Measurements from ENCODE around the gene RALB. TPM values are rescaled to one million over a fixed set of nuclear protein-coding genes. Genes with fewer than 3 reads are reported as not detected.
A peak's percentile ranks its signal among the peaks of the same experiment; 100 is the strongest.

RALB gene
- total and polyA plus RNA-seq, 7 experiments from 2014 or later: 8.7 to 119 (median 25.9) TPM

GRCh38 chr2:120294008-120294340, 41.3 kb downstream of the RALB start:
- intact Hi-C loops (cut with micrococcal nuclease): loop anchor here in 1 of 2 donors (5.0 kb wide), 1 partner anchor 117 kb away; no protein-coding TSS in a partner anchor
- DNase-seq (no peak), ATAC-seq (no peak)
- Mint-ChIP-seq H3K27ac (peak overlapping the region in 1 of 9 donors; percentile 64), H3K4me3 (peak overlapping the region in 1 of 10 donors; percentile 56), H3K4me1 (peaks cover 6 to 61% (median 7%) of the 10 kb centered on the region in 7 donors), H3K9me3 (no peaks in the 10 kb centered on the region), H3K36me3 (peaks cover 23 to 69% (median 59%) of the 10 kb centered on the region in 5 donors), H3K27me3 (no peaks in the 10 kb centered on the region)
- Histone ChIP-seq H3K27me3 (ENCODE audit: control insufficient read depth in 2 of 2, insufficient read depth in 2 of 2, low read length in 2 of 2) (no peaks in the 10 kb centered on the region), H3K4me3 (ENCODE audit: low read length) (no peak overlapping the region), H3K9me3 (ENCODE audit: control insufficient read depth in 2 of 3, low read length in 3 of 3) (no peaks in the 10 kb centered on the region), H3K4me1 (ENCODE audit: control insufficient read depth in 2 of 2, insufficient read depth in 2 of 2, low read length in 2 of 2) (peaks cover 0 to 4% of the 10 kb centered on the region in 2 donors), H3K27ac (ENCODE audit: low read depth, low read length) (no peak overlapping the region), H3K36me3 (ENCODE audit: control insufficient read depth in 2 of 3, insufficient read depth in 3 of 3, low read length in 3 of 3) (peaks cover 3 to 36% (median 9%) of the 10 kb centered on the region in 3 experiments)
- ChIA-PET POLR2A (no interaction called here), CTCF (no interaction called here)

GRCh38 chr2:120298173-120298835, 45.7 kb downstream of the RALB start:
- POLR2A ChIA-PET: interaction anchor here (0.5 to 0.8 kb wide), 2 partner anchors 9 to 200 kb away, joined by 3 read pairs; no protein-coding TSS in a partner anchor
- H3K9me3 ChIP-seq (ENCODE audit: control insufficient read depth in 2 of 3, low read length in 3 of 3): no peaks in the 10 kb centered on the region
- peaks cover 8 to 66% (median 37%) of the 10 kb centered on the region in 5 donors for H3K36me3 Mint-ChIP-seq

GRCh38 chr2:120299004-120299403, 46.4 kb downstream of the RALB start:
- H3K4me1 Mint-ChIP-seq: peaks cover 3 to 34% (median 13%) of the 10 kb centered on the region in 7 donors
- Histone ChIP-seq H3K4me1 (ENCODE audit: control insufficient read depth in 2 of 2, insufficient read depth in 2 of 2, low read length in 2 of 2) (peaks cover 0 to 3% of the 10 kb centered on the region in 2 donors), H3K4me3 (ENCODE audit: low read length) (no peak overlapping the region), H3K9me3 (ENCODE audit: control insufficient read depth in 2 of 3, low read length in 3 of 3) (no peaks in the 10 kb centered on the region), H3K27me3 (ENCODE audit: control insufficient read depth in 2 of 2, insufficient read depth in 2 of 2, low read length in 2 of 2) (no peaks in the 10 kb centered on the region), H3K36me3 (ENCODE audit: control insufficient read depth in 2 of 3, insufficient read depth in 3 of 3, low read length in 3 of 3) (peaks cover 3 to 12% (median 6%) of the 10 kb centered on the region in 3 experiments), H3K27ac (ENCODE audit: low read depth, low read length) (no peak overlapping the region)
- ChIA-PET CTCF (no interaction called here), POLR2A (interaction anchor here (0.5 kb wide), 1 partner anchor 201 kb away, joined by 3 read pairs; no protein-coding TSS in a partner anchor)
- no peaks in the 10 kb centered on the region for H3K27me3 Mint-ChIP-seq
- intact Hi-C loops (cut with micrococcal nuclease): no loop called here
- H3K4me3 Mint-ChIP-seq: no peak overlapping the region
- H3K36me3 Mint-ChIP-seq: peaks cover 8 to 63% (median 37%) of the 10 kb centered on the region in 5 donors
- DNase-seq: no peak
- no peak overlapping the region for H3K27ac Mint-ChIP-seq
- no peaks in the 10 kb centered on the region for H3K9me3 Mint-ChIP-seq
- no peak for ATAC-seq

More at GRCh38 chr2:120298173-120298835, 45.7 kb downstream of the RALB start:
- H3K27me3 ChIP-seq (ENCODE audit: control insufficient read depth in 2 of 2, insufficient read depth in 2 of 2, low read length in 2 of 2): no peaks in the 10 kb centered on the region
- Mint-ChIP-seq H3K4me1 (peaks cover 3 to 37% (median 9%) of the 10 kb centered on the region in 7 donors), H3K9me3 (no peaks in the 10 kb centered on the region), H3K27ac (no peak overlapping the region), H3K27me3 (no peaks in the 10 kb centered on the region), H3K4me3 (no peak overlapping the region)
- intact Hi-C loops (cut with micrococcal nuclease): no loop called here
- no peak overlapping the region for H3K27ac ChIP-seq (ENCODE audit: low read depth, low read length)
- ATAC-seq (no peak), DNase-seq (no peak)
- peaks cover 0 to 3% of the 10 kb centered on the region in 2 donors for H3K4me1 ChIP-seq (ENCODE audit: control insufficient read depth in 2 of 2, insufficient read depth in 2 of 2, low read length in 2 of 2)
- H3K4me3 ChIP-seq (ENCODE audit: low read length): no peak overlapping the region
- CTCF ChIA-PET: no interaction called here
- peaks cover 3 to 18% (median 6%) of the 10 kb centered on the region in 3 experiments for H3K36me3 ChIP-seq (ENCODE audit: control insufficient read depth in 2 of 3, insufficient read depth in 3 of 3, low read length in 3 of 3)

GRCh38 chr2:120299561-120299960, 46.9 kb downstream of the RALB start:
- ATAC-seq: no peak
- peaks cover 0 to 3% of the 10 kb centered on the region in 2 donors for H3K4me1 ChIP-seq (ENCODE audit: control insufficient read depth in 2 of 2, insufficient read depth in 2 of 2, low read length in 2 of 2)
- no peak overlapping the region for H3K4me3 Mint-ChIP-seq
- no peaks in the 10 kb centered on the region for H3K27me3 Mint-ChIP-seq
- intact Hi-C loops (cut with micrococcal nuclease): no loop called here
- H3K36me3 ChIP-seq (ENCODE audit: control insufficient read depth in 2 of 3, insufficient read depth in 3 of 3, low read length in 3 of 3): peaks cover 2 to 8% (median 3%) of the 10 kb centered on the region in 3 experiments
- H3K27ac Mint-ChIP-seq: no peak overlapping the region
- H3K36me3 Mint-ChIP-seq: peaks cover 8 to 58% (median 32%) of the 10 kb centered on the region in 5 donors
- H3K27me3 ChIP-seq (ENCODE audit: control insufficient read depth in 2 of 2, insufficient read depth in 2 of 2, low read length in 2 of 2): no peaks in the 10 kb centered on the region
- H3K9me3 Mint-ChIP-seq: no peaks in the 10 kb centered on the region
- H3K4me3 ChIP-seq (ENCODE audit: low read length): no peak overlapping the region
- H3K27ac ChIP-seq (ENCODE audit: low read depth, low read length): no peak overlapping the region
- ChIA-PET POLR2A (no interaction called here), CTCF (no interaction called here)
- no peak for DNase-seq
- no peaks in the 10 kb centered on the region for H3K9me3 ChIP-seq (ENCODE audit: control insufficient read depth in 2 of 3, low read length in 3 of 3)
- H3K4me1 Mint-ChIP-seq: peaks cover 3 to 33% (median 13%) of the 10 kb centered on the region in 7 donors

GRCh38 chr2:120300385-120300784, 47.7 kb downstream of the RALB start:
- no peak for ATAC-seq
- ChIA-PET POLR2A (no interaction called here), CTCF (interaction anchor here (0.6 kb wide), 1 partner anchor 462 kb away, joined by 3 read pairs; no protein-coding TSS in a partner anchor)
- no peak for DNase-seq
- H3K4me3 ChIP-seq (ENCODE audit: low read length): no peak overlapping the region
- Mint-ChIP-seq H3K27ac (no peak overlapping the region), H3K27me3 (no peaks in the 10 kb centered on the region), H3K36me3 (peaks cover 8 to 55% (median 31%) of the 10 kb centered on the region in 5 donors), H3K4me3 (no peak overlapping the region), H3K9me3 (no peaks in the 10 kb centered on the region), H3K4me1 (peaks cover 3 to 36% (median 13%) of the 10 kb centered on the region in 7 donors)
- no peaks in the 10 kb centered on the region for H3K27me3 ChIP-seq (ENCODE audit: control insufficient read depth in 2 of 2, insufficient read depth in 2 of 2, low read length in 2 of 2)
- H3K9me3 ChIP-seq (ENCODE audit: control insufficient read depth in 2 of 3, low read length in 3 of 3): no peaks in the 10 kb centered on the region
- no peak overlapping the region for H3K27ac ChIP-seq (ENCODE audit: low read depth, low read length)
- H3K36me3 ChIP-seq (ENCODE audit: control insufficient read depth in 2 of 3, insufficient read depth in 3 of 3, low read length in 3 of 3): peaks cover 0 to 5% (median 0%) of the 10 kb centered on the region in 3 experiments
- intact Hi-C loops (cut with micrococcal nuclease): no loop called here
- peaks cover 0 to 3% of the 10 kb centered on the region in 2 donors for H3K4me1 ChIP-seq (ENCODE audit: control insufficient read depth in 2 of 2, insufficient read depth in 2 of 2, low read length in 2 of 2)

GRCh38 chr2:120301284-120301683, 48.6 kb downstream of the RALB start:
- Histone ChIP-seq H3K27me3 (ENCODE audit: control insufficient read depth in 2 of 2, insufficient read depth in 2 of 2, low read length in 2 of 2) (no peaks in the 10 kb centered on the region), H3K36me3 (ENCODE audit: control insufficient read depth in 2 of 3, insufficient read depth in 3 of 3, low read length in 3 of 3) (peaks cover 0 to 5% (median 0%) of the 10 kb centered on the region in 3 experiments), H3K4me3 (ENCODE audit: low read length) (no peak overlapping the region), H3K4me1 (ENCODE audit: control insufficient read depth in 2 of 2, insufficient read depth in 2 of 2, low read length in 2 of 2) (peaks cover 0 to 3% of the 10 kb centered on the region in 2 donors), H3K9me3 (ENCODE audit: control insufficient read depth in 2 of 3, low read length in 3 of 3) (no peaks in the 10 kb centered on the region), H3K27ac (ENCODE audit: low read depth, low read length) (no peak overlapping the region)
- Mint-ChIP-seq H3K36me3 (peaks cover 8 to 55% (median 30%) of the 10 kb centered on the region in 5 donors), H3K4me1 (peaks cover 5 to 37% (median 13%) of the 10 kb centered on the region in 7 donors), H3K9me3 (no peaks in the 10 kb centered on the region), H3K27me3 (peaks cover 0 to 5% (median 0%) of the 10 kb centered on the region in 5 donors), H3K4me3 (no peak overlapping the region), H3K27ac (no peak overlapping the region)
- DNase-seq (no peak), ATAC-seq (no peak)
- ChIA-PET POLR2A (no interaction called here), CTCF (no interaction called here)
- intact Hi-C loops (cut with micrococcal nuclease): no loop called here

Data from naive thymus-derived CD4-positive, alpha-beta T cell (primary cell).